Activated CD4-positive, alpha-beta T cell treated with anti-CD3 and anti-CD28 coated beads for 36 hours (primary cell): ENCODE data around the gene KLK8. TPM values are rescaled to one million over a fixed set of nuclear protein-coding genes. Genes with fewer than 3 reads are reported as not detected.
"Not testable (repeated sequence)": the region's sequence is repeated elsewhere in the genome, so short reads cannot be mapped to it uniquely, and the experiment has no call there.

Source experiments
- ATAC-seq: fragments of 200-7000 bp; cut with Tn5 transposase; one replicate; pipeline ENCODE4 v1.10.0; 2021; ENCODE audit warnings: mild to moderate bottlenecking, moderate library complexity
- CTCF ChIA-PET: fragments of 350-600 bp; sonication (Branson Sonifier 250); formaldehyde crosslinking; loops from one replicate; lab custom pipeline; 2021; ENCODE audit warnings: antibody characterized with exemption; lab: Charles Lee
- POLR2A ChIA-PET: fragments of 350-600 bp; sonication (Branson Sonifier 250); formaldehyde crosslinking; loops from one replicate; lab custom pipeline; 2021; ENCODE audit warnings: antibody characterized with exemption, inconsistent platforms; lab: Charles Lee
- DNase-seq: peaks from one replicate; pipeline ENCODE4 v3.0.0-alpha.2; 2020
- H3K27ac Mint-ChIP-seq: one replicate; pipeline ENCODE4 v1.8.0; 2021; ENCODE audit warnings: mixed read lengths
- H3K27me3 Mint-ChIP-seq: one replicate; pipeline ENCODE4 v1.8.0; 2021; ENCODE audit warnings: mixed read lengths
- H3K36me3 Mint-ChIP-seq: one replicate; pipeline ENCODE4 v1.8.0; 2021; ENCODE audit warnings: low read depth, mixed read lengths
- H3K4me1 Mint-ChIP-seq: one replicate; pipeline ENCODE4 v1.8.0; 2021; ENCODE audit warnings: mixed read lengths
- H3K4me3 Mint-ChIP-seq: one replicate; pipeline ENCODE4 v1.8.0; 2021; ENCODE audit warnings: mild to moderate bottlenecking, moderate library complexity, mixed read lengths
- H3K9me3 Mint-ChIP-seq: one replicate; pipeline ENCODE4 v1.8.0; 2021; ENCODE audit warnings: low read depth, mixed read lengths
- intact Hi-C, 2 experiments: fragments of 100-400 bp; cut with DNase I in 1 of 2; cut with micrococcal nuclease in 1 of 2; formaldehyde crosslinking; loops; one replicate each; pipeline versions ENCODE4 v1.14.2 to v1.15.1; 2022 to 2024; cut with DNase I, micrococcal nuclease
- total RNA-seq, 2 experiments: library from RNA; stranded (reverse); gene quantifications; one replicate each; pipeline ENCODE4 v1.2.3, GENCODE V29; 2021

Gene KLK8
- total RNA-seq, 2 experiments from 2014 or later = not detected

DNA sequence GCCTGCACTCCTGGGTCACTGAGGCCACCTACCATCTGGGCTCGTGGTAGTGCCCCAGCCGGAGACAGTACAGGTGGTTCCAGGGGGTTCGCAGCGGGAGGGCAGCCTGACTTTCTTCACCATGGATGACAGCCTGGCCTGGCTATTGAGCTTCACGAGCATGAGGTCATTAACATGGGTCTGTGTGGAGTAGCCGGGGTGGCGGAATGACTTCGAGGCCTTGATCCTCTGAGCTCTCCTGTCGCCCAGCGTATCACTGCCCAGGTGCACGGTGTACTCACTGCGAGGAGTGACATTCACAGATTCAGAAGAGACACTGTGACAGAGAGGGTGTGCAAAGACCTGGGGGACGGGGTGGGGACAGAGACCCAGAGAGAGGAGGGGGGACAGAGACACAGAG lies 21.2 kb downstream of the KLK8 start:
- DNase-seq = no peak
- H3K27me3 Mint-ChIP-seq = peaks cover 46% of the 10 kb centered on the region
- POLR2A ChIA-PET = no interaction called here
- H3K4me1 Mint-ChIP-seq = no peaks in the 10 kb centered on the region
- CTCF ChIA-PET = no interaction called here
- H3K4me3 Mint-ChIP-seq = no peak overlapping the region
- H3K9me3 Mint-ChIP-seq = no peaks in the 10 kb centered on the region
- intact Hi-C loops = no loop called here
- H3K27ac Mint-ChIP-seq = no peak overlapping the region
- no peaks in the 10 kb centered on the region for H3K36me3 Mint-ChIP-seq
- no peak for ATAC-seq

DNA sequence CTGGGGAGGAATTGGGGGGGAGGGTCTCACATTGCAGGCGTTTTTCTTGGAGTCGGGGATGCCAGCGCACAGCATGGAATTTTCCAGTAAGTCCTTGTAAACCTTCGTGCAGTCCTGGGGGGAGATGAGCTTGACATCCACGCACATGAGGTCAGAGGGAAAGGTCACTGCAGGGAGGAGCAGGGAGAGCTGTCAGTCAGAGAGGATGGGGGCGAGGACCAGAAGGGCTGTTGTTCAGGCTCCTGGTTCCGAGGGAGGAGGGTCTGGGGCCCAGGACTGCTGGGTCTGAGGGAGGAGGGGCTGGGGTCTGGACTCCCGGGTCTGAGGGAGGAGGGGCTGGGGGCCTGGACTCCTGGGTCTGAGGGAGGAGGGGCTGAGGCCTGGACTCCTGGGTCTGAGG lies 21.6 kb downstream of the KLK8 start:
- ChIA-PET CTCF (no interaction called here), POLR2A (no interaction called here)
- Mint-ChIP-seq H3K27me3 (peaks cover 42% of the 10 kb centered on the region), H3K27ac (no peak overlapping the region), H3K4me3 (no peak overlapping the region), H3K36me3 (no peaks in the 10 kb centered on the region), H3K9me3 (no peaks in the 10 kb centered on the region), H3K4me1 (no peaks in the 10 kb centered on the region)
- intact Hi-C loops = no loop called here
- no peak for ATAC-seq
- no peak for DNase-seq

DNA sequence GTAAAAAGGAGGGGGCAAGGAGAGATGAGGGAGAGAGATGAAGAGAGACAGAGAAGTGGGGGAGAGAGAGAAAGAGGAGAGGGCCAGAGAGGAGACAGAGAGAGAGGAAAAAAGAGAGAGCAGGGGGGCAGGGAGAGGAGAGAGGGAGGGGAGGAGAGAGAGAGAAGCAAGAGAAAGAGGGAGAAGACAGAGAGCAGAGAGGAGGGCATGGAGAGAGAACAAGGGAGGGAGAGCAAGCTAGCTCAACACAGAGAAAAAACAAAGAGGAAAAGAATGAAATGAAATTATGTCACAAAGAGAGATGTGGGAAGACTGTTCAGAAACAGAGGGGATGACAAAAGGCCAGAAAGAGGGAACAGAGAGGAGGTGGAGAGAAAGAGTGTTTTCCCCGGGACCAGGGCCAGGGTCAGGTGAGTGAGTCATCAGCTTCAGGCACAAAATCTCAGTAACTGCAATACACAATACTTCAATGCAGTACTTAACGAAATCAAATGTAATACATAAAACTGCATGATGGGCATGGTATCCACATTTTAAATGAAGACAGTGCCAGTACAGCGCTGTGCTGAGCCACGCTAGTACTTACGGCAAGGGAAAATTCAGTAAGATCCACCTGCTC lies 22.5 kb downstream of the KLK8 start:
- H3K27me3 Mint-ChIP-seq = peaks cover 43% of the 10 kb centered on the region
- no peaks in the 10 kb centered on the region for H3K4me1 Mint-ChIP-seq
- intact Hi-C loops = no loop called here
- no peak overlapping the region for H3K27ac Mint-ChIP-seq
- POLR2A ChIA-PET = no interaction called here
- H3K4me3 Mint-ChIP-seq = no peak overlapping the region
- no peaks in the 10 kb centered on the region for H3K36me3 Mint-ChIP-seq
- H3K9me3 Mint-ChIP-seq = no peaks in the 10 kb centered on the region
- CTCF ChIA-PET = no interaction called here
- no peak for DNase-seq
- no peak for ATAC-seq

DNA sequence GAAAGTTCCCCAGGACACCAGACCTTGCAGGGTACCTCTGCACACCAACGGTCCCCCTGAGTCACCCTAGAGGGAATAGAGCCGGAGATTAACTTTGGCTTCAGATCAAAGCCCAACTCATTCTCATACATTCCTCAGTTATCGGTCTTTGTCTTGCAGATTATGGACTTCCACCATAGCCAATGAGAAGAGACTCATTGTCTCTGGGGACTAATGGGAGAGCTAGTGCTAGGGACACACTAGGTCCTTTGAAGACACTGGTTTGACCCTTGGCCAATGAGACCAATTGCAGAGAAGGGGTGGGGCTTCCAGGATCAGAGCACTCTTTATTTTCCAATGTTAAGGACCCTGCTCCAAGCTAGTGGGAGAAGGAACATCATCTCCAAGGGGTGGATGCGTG lies 23.8 kb downstream of the KLK8 start:
- DNase-seq = no peak
- CTCF ChIA-PET = no interaction called here
- H3K4me3 Mint-ChIP-seq = no peak overlapping the region
- H3K9me3 Mint-ChIP-seq = no peaks in the 10 kb centered on the region
- no peak overlapping the region for H3K27ac Mint-ChIP-seq
- POLR2A ChIA-PET = no interaction called here
- H3K27me3 Mint-ChIP-seq = peaks cover 50% of the 10 kb centered on the region
- intact Hi-C loops = no loop called here
- H3K4me1 Mint-ChIP-seq = no peaks in the 10 kb centered on the region
- ATAC-seq = no peak
- H3K36me3 Mint-ChIP-seq = no peaks in the 10 kb centered on the region

DNA sequence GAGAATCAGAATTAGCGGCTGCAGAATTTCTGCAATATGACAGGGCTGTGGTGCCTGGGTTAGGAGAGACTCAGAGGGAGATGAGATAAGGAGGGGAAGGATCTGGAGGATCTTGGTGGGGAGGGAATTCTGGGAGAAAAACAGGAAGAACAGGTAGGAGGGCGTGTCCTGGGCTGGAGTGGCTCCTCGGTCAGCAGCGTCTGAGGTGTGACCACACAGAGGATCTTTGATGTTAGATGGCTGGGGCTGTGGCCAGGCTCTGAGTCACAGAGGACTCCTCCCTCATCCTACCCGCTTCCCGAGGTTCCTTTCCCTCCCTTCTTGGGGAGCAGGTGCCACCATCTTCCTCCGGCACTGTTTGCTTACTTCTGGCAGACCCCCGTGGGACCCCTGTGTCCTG lies 25.6 kb downstream of the KLK8 start:
- intact Hi-C loops = no loop called here
- POLR2A ChIA-PET = no interaction called here
- Mint-ChIP-seq H3K4me1 (no peaks in the 10 kb centered on the region), H3K4me3 (no peak overlapping the region), H3K36me3 (no peaks in the 10 kb centered on the region), H3K9me3 (no peaks in the 10 kb centered on the region), H3K27me3 (peaks cover 50% of the 10 kb centered on the region), H3K27ac (no peak overlapping the region)
- DNase-seq (no peak), ATAC-seq (no peak)
- CTCF ChIA-PET = no interaction called here

DNA sequence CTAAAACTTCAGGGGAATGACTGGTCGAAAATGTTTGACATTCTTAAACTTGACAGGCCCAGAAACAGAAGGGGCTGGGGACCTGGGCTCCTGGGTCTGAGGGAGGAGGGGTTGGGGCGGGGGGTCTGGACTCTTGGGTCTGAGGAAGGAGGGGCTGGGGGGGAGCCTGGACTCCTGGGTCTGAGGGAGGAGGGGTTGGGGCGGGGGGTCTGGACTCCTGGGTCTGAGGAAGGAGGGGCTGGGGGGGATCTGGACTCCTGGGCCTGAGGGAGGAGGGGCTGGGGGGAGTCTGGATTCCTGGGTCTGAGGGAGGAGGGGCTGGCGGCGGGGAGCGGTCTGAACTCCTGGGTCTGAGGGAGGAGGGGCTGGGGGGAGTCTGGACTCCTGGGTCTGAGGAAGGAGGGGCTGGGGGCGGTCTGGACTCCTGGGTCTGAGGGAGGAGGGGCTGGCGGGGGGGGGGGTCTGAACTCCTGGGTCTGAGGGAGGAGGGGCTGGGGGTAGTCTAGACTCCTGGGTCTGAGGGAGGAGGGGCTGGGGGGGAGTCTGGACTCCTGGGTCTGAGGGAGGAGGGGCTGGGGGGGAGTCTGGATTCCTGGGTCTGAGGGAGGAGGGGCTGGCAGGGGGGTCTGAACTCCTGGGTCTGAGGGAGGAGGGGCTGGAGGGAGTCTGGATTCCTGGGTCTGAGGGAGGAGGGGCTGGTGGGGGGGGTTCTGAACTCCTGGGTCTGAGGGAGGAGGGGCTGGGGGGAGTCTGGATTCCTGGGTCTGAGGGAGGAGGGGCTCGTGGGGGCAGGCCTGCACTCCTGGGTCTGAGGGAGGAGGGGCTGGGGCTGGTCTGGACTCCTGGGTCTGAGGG lies 26.5 kb downstream of the KLK8 start:
- DNase-seq = no peak
- Mint-ChIP-seq H3K27me3 (peaks cover 52% of the 10 kb centered on the region), H3K9me3 (no peaks in the 10 kb centered on the region), H3K4me1 (no peaks in the 10 kb centered on the region), H3K36me3 (no peaks in the 10 kb centered on the region), H3K4me3 (no peak overlapping the region), H3K27ac (no peak overlapping the region)
- ChIA-PET POLR2A (interaction anchor here (0.5 kb wide), 1 partner anchor 9 kb away, joined by 3 read pairs; the partner anchor contains the start of gene KLK7), CTCF (interaction anchor here (0.6 kb wide), 1 partner anchor 278 kb away, joined by 3 read pairs; no protein-coding TSS in a partner anchor)
- no peak for ATAC-seq
- intact Hi-C loops = no loop called here

DNA sequence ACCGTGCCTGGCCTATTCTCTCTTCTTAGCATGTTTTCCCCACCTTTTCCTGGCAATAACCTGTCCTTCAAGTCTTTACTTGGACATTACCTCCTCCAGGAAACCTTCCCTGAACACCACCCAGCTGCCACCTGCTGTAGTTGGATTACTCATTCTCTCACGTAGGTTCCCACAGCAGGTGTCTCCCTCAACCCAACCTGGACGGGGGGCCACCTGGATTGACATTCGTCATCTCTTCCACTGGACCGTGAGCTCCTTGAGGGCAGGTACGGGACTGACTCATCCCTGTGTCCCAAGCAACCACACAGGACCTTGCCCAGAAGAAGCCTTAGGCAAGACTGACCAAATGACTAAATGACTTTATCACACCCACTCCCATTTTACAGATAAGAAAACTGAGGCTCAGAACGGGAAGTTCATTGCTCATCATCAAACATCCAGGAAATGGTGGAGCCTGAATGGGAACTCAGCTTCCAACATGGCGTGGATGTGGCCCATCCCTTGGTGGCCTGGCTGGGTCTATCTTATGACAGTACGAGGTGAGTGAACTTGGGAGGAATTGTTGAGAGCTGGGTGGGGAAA lies 28.5 kb downstream of the KLK8 start:
- POLR2A ChIA-PET = no interaction called here
- intact Hi-C loops = no loop called here
- Mint-ChIP-seq H3K27me3 (peaks cover 50% of the 10 kb centered on the region), H3K9me3 (no peaks in the 10 kb centered on the region), H3K4me1 (no peaks in the 10 kb centered on the region), H3K4me3 (no peak overlapping the region), H3K27ac (no peak overlapping the region), H3K36me3 (no peaks in the 10 kb centered on the region)
- CTCF ChIA-PET = no interaction called here
- DNase-seq (no peak), ATAC-seq (no peak)

DNA sequence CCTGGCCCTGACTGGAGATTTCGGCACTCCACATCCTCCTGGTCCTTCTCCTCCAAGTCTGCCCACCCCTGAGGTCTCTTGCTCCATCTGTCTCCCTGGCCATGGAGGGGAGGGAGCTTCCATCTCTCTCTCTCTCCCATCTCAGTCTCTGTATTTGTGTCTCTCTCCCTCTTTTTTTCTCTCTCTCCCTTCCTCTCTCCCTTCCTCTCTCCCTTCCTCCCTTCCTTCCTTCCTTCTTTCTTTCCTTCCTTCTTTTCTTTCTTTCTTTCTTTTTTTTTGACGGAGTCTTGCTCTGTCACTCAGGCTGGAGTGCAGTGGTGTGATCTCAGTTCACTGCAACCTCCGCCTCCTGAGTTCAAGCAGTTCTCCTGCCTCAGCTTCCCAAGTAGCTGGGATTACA lies 31.6 kb downstream of the KLK8 start:
- H3K9me3 Mint-ChIP-seq, H3K27ac Mint-ChIP-seq, CTCF ChIA-PET, H3K4me1 Mint-ChIP-seq, H3K36me3 Mint-ChIP-seq, H3K4me3 Mint-ChIP-seq, intact Hi-C loops, DNase-seq, ATAC-seq, POLR2A ChIA-PET: not testable (repeated sequence)
- peaks cover 37% of the 10 kb centered on the region for H3K27me3 Mint-ChIP-seq

DNA sequence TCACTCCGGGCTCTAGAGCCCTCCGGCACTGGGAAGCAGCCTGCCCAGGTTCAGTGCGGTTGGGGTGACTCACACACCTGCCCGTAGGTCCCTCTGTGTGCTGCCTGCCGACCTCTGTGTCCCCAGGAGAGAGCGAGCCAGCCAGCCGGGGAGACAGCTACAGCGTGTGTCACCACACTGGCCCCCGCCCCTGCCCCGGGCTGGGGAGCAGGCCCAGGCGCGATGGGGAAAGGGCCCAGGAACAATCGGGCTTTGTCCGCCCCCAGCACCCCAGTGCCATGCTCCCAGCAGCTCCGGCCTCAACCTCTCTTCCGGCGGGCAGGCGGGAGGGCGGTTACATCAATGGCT lies 32.0 kb downstream of the KLK8 start, which contains the start of gene KLK6:
Gene KLK6, minus strand, starts transcription at position 179 of the 348 bp plus-strand sequence. CDS start 1,487 bp downstream, outside the sequence.
- H3K9me3 Mint-ChIP-seq = no peaks in the 10 kb centered on the region
- H3K4me3 Mint-ChIP-seq = no peak within 1 kb of the TSS
- ATAC-seq = no peak
- POLR2A ChIA-PET = no interaction called here
- no peaks in the 10 kb centered on the region for H3K36me3 Mint-ChIP-seq
- intact Hi-C loops = no loop called here
- no peaks in the 10 kb centered on the region for H3K4me1 Mint-ChIP-seq
- CTCF ChIA-PET = no interaction called here
- DNase-seq = no peak
- no peak within 1 kb of the TSS for H3K27ac Mint-ChIP-seq
- peaks cover 37% of the 10 kb centered on the region for H3K27me3 Mint-ChIP-seq

DNA sequence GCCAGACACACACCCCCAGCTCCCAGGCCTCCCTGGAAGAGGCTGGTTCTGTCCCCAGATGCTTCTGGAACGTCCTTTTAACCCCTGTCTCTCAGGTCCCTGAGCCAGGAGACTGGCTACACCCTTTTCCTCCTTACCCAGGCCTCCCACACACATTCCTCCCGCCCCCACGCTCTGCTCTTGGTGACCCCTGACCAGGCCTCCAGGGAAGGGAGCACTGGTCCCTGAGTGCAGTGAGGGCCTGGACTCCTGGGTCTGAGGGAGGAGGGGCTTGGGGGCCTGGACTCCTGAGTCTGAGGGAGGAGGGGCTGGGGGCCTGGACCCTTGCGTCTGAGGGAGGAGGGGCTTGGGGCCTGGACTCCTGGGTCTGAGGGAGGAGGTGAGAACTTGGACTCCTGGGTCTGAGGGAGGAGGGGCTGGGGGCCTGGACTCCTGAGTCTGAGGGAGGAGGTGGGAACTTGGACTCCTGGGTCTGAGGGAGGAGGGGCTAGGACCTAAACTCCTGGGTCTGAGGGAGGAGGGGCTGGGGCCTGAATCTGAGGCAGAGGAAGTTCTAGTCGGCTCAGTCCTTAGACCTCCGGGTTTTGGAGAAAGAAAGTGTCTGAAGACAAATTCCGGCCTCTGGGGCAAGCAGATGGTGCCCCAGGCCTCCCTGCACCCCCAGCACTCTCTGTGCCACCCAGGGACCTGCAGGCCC lies 32.5 kb downstream of the KLK8 start:
- intact Hi-C loops = no loop called here
- Mint-ChIP-seq H3K4me1 (no peaks in the 10 kb centered on the region), H3K9me3 (no peaks in the 10 kb centered on the region), H3K36me3 (no peaks in the 10 kb centered on the region), H3K4me3 (no peak overlapping the region), H3K27ac (no peak overlapping the region), H3K27me3 (peaks cover 37% of the 10 kb centered on the region)
- ATAC-seq (no peak), DNase-seq (no peak)
- POLR2A ChIA-PET = no interaction called here
- CTCF ChIA-PET = no interaction called here

DNA sequence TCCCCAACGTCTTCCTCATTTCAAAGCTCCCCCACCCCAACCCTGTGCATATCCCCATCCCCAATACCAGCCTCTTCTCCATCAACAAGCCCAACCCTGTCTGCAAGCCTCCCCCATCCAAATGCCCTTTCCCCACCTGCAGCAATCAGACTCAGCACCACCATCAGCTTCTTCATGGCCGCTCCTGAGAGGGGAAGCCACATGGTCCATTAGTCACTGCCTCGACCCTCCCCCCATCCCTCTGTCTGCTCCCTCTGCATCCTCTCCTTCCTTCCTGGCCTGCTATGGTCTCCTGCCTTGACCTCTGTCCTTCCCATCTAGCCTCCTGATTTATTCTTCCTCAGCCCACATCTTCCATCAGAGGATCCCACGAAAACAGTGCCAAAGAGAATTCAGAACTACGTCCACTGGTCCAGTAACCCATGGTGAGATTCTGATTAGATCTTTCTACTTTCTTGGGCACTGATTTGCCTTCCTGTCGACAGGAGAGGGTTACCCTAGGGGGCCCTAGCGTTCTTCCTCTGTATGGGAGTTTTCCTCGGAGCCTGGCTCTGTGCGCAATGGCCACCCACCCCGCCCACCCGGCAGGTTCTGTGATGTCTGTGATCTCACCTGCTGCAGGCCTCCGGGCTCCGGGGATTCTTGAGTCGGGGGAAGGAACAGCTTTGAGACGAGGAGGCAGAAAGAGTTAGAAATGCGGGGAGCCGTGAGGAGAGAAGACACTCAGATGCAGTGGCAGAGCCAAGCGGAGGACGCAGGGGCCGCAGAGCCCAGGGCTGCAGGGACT lies 33.3 kb downstream of the KLK8 start:
- ChIA-PET POLR2A (no interaction called here), CTCF (interaction anchor here (0.6 kb wide), 1 partner anchor 102 kb away, joined by 4 read pairs; no protein-coding TSS in a partner anchor)
- Mint-ChIP-seq H3K27me3 (peaks cover 37% of the 10 kb centered on the region), H3K27ac (no peak overlapping the region), H3K4me3 (no peak overlapping the region), H3K9me3 (no peaks in the 10 kb centered on the region), H3K36me3 (no peaks in the 10 kb centered on the region), H3K4me1 (no peaks in the 10 kb centered on the region)
- intact Hi-C loops = no loop called here
- DNase-seq = no peak
- no peak for ATAC-seq
